Globus pallidus (tissue), 1 donor: ENCODE results near the gene OGFR.

Experiments used
- DNase-seq: peaks from one replicate; pipeline ENCODE4 v3.0.0-alpha.2; 2015; ENCODE audit warnings: low spot score

Gene OGFR

DNA sequence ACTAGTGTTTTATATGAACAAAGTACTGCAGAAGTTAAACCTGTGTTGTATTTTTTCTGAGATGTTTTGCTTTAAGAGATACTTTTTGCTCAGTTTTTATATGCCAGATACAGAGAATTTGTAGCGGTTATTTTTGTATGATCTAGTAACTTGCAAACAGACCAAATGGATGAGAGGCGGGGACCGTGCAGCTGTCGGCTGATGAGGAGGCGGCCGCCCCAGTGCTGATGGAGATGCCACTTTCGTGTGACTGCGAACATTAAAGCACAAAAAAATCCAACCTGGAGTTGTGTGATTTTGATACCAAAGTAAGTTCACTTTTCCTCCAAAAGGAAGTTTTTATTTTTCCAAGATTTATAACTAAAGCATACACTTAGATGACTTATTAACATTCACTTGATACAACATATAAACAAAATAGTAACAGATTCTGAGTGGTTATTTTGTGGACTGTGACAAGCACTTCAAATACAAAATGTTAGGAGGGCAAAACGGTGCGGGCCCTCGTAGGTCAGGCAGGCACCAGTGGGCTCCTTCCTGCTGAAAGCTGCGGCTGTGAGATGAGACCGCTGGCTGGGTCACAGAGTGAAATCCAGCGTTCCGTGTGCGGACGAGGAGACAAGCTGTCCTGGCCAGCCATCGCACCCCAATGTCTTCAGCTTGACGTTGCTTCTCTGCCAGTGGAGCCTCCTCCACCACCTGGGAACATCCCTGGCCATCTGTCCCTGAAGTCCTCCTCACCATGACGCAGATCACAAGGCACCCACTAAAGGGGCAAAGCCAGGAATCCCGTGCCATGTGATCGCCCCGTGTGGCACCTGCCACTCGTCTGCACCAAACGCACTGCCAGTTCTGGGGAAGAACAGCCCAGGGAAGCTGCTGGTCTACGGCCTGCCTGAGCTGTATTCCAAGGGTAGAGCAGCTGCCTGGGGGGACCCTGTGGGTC, 4.0 kb upstream of the OGFR start:
- DNase-seq: no peak

DNA sequence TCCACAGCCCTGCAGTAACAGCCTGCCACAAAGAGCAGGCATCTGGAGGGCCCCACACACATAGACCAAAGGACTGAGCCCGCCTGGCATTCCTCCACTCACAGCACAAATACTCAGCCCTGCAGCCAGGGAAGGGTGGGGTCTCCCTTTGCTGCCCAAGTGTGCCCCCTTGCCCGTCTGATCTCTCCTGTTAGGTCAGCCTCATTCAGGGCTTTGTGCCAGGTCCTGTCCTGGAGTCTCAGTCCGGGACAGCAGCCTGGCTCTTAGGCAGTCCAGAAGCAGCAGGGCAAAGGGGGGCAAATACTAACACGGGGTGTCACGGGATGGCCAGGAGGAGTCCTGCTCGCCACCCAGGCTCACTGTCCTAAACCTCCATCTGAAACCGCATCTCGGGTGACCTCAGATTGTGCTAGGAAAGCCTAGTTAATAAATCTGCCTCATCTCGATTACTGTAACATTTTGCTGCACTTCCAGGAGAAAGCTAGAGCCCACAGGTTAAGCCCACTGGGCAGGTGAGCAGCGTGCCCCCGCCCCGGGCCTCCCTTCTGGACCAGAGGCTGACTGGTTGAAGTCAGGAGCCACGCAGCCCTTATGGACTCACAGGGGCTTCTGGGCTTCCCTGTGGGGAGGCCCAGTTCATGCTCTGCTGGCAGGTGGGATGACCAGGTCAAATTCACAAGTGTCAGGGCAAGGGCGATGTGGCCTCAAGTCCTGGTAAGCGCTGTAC, 3.2 kb upstream of the OGFR start:
- DNase-seq: no peak

DNA sequence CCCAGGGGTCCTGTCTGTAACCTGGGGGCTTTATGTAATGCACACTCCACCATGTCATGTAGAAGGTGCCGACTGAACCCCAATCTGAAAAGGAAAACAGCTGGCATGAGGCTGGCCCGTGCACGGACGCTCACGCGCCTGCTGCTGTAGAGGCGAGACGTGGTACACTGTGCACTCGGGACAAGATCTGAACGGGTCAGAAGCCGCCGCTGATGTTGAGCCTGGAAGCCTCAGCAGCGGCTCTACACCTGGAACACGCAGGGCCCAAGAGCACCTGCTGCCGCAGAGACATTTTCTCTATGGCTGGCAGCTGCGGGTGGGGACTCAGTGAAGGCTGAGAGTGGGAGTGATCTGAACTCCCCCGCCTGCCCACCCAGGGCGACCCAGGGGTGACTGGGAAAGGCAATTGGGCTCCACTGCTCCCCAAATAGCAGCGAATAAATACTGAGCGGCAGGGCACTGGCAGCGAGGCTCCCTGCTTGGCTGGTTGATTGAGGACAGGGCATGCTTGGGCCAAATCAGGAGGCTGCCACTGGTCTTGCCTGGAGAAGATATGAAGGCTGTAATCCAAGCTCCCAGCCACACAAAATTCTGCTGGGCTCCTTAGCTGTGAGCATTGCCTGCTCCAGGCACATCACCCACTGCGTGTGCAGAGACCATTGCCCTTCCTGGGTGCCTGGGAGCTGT, 2.5 kb upstream of the OGFR start:
- DNase-seq: no peak

DNA sequence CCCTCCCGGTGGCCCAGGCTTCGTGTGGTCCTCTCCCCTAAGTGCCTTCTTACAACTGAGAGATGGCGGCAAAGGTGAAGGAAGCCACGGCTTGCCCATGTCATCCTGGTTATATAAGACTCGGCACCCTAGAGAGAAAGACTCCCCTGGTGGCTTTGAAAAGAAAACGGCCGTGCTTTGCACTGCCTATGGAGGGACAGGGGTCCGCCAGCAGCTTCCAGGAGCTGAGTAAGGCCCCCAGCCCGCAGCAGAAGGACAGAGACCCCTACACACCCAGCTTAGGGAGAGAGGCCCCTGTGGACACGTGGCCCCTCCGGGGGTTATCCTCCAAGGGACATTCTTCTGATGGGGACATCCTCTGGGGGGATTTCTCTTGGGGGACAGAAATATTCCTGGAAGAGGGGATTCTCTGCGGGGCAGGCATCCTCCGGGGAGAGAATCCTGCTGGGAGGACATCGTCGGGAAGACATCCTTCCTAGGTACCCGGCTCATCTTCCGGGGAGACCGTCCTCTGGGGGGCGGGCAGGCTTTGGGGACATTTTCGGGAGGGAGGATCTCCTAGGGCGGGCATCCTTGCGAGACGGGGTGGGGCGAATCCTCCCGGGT, 511 bp upstream of the OGFR start:
- no peak for DNase-seq

DNA sequence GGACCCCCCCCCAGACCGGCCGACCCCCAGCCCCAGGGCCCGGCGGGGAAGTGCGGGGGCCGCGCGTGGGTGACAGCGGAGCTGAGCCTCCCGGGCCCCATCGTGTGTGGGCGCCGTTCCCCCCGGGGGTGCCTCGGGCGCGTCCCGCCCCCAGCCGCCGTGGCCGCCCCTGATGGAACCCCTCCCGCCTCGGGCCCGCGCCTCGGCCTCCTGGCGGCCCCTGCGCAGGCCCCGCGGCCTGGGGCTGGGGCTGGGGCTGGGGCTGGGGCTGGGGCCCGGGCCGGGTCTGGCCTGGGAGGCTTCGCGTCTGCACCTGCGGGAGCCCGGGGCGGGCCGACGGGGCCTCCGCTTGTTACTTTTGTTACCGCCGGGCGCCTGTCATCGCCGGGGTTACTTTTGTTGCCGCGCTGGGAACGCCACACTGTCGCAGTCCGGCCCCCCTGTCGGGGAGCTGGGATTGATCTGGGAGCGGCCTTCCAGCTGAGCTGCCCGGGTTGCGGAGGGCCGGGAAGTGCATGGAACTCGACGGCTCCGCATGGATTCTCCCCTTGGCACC, 598 bp downstream of the OGFR start:
- no peak for DNase-seq

DNA sequence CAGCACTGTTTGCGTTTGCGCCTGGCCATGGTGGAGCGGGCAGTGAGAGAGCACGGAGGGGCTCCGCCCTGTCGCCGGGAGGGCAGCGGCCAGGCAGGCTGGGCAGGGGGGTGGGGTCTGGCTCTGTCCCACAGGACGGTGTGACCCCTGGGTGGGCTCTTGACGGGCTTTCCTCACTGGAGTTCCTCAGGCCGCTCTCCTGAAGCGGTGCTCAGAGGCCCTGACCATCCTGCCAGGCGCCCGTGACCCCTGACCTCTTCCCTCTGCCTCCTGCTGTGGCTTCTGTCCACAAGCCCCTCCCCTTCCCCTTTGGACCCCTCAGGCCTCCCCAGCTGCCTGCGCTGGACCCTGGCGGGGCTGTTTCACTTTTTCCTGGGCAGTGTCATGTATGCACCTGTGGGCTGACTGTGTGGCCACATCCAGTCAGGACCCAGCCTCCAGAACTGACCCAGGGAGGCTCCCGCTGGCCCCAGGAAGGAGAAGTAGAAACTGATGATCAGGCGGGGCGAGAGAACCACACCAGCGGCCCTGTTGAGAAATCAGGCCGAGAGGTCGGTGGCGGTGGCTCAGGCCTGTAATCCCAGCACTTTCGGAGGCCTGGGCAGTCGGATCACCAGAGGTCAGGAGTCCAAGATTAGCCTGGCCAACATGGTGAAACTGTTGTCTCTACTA, 1.2 kb downstream of the OGFR start:
- DNase-seq: no peak

DNA sequence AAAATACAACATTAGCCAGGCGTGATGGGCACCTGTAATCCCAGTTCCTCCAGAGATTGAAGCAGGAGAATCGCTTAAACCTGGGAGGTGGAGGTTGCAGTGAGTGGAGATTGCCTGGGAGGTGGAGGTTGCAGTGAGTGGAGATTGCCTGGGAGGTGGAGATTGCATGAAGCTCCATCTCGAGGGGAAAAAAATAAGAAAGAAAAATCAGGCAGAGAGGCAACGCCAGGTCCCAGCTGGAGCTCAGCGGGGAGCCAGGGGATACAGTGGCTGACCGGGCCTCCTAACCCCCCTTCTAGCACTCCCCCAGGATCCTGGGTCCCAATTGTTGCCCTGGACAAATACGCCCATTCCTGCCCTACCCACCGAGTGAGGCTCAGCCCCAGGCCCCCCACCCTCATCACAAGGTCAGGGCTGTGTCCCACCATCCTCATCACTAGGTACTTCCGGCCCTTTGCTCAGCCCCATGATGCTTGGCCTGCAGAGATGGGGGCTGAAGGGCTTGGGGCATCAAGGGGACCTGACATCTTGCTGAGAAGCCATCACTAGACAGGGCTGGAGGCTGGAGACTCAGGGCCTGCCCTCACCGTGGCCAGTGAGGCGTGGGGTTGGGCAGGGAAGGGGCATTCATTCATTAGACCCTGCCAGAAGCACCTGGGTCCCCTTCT, 1.9 kb downstream of the OGFR start:
- no peak for DNase-seq

DNA sequence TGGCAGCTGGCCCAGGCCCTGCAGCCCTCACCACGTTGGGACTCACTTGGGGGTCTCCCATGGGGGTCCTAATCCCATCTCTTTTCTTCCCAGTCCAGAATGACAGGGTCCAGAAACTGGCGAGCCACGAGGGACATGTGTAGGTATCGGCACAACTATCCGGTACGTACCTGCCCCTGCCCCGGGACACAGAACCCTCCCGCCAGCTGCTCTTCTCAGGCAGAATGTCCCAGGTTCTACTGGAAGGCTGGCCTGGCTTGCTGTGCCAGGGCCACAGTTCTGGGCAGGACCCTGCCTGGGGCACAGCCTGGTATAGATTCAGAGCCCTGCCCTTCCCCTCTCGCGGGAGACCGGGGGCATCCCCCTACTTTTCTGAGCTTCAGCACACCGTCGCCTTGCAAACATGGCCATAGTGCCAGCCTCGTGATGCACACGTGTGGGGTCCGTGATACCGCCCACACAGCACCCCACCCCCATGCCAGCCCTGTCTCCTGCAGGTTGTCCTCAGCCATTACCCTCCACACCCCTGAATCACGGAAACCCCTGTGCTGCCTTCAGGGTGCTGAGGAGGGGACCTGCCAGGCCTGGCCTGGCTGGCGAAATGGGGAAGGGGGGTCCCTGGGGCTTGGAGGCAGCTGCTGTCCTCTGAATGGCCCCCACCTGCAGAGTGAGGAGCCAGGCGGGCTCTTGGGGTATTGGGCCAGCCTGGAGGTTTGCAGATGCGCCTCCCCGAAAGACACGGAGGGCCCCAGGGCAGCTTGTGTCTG, 3.0 kb downstream of the OGFR start:
- no peak for DNase-seq

DNA sequence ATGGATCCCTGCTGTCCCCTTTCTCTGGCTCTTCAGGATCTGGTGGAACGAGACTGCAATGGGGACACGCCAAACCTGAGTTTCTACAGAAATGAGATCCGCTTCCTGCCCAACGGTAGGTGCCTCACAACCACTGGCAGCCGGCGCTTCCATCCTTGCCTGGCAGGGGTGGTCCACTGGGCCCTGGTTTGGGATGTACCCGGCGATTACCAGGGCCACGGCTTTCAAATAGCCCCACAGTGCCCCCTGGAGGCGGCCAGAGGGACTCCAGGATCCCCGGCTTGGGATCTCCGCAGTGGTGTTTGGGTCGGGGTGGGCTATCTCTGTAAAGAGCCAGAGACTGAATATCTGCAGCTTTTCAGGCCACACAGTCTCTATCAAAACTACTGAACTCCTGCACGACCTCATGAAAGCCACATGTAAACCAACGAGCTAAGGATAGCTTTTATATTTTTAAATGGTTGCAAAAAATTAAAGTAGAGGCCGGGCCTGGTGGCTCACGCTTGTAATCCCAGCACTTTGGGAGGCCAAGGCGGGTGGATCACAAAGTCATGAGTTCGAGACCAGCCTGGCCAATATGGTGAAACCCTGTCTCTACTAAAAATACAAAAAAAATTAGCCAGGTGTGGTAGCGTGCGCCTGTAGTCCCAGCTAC, 3.7 kb downstream of the OGFR start:
- peak; percentile 58 for DNase-seq

DNA sequence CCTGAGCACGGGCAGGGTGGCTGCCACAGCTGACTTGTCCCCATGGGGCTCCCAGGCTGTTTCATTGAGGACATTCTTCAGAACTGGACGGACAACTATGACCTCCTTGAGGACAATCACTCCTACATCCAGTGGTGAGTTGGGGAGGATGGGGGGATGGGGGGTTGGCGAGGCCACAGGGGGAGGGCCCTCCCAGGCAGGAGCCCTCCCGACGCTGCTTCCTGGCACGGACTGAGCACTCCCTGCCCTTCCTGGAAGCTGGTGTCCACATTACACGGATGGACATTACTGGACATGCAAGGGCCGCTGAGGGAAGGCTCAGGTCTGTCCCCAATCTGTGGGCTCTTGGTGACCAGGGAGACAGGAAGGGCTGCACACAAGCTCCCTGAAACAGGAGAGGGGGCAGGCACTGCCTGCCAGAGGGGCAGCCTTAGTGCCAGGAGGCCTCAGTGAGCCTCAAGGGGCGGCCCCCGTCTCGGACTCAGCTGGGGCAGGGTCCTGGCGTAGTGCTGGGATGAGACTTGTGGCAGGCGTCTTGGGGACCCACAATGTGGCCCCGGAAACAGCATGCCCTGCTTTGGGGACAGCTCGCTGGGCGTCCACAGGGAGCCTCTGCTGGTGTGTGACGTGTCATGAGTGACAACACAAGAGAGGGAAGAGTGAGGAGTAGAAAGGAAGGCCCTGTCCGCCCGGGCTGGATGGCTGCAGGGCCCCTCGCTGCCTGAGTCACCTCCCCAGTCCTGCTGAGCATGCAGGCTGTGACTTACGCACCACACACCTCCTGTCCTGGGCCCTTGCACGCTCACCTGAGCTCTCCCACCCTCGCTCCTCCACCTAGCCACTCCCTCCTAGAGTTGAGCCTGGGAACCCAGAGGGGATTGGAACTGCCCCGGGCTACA, 5.1 kb downstream of the OGFR start:
- DNase-seq: no peak

DNA sequence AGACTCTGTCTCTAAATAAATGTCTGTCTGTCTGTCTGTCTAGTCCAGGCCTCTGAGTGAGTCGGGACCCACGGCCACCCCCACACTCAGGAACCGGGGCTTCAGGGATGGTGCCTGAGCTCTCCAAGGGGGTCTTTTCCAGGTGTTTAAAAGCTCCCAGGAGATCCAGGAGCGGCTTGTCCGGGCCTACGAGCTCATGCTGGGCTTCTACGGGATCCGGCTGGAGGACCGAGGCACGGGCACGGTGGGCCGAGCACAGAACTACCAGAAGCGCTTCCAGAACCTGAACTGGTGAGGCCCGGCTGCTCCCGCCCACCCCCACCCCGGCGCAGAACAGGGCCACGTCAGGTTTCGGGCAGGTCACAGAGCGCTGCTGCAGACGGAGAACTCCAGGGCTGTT, 6.7 kb downstream of the OGFR start:
- no peak for DNase-seq

DNA sequence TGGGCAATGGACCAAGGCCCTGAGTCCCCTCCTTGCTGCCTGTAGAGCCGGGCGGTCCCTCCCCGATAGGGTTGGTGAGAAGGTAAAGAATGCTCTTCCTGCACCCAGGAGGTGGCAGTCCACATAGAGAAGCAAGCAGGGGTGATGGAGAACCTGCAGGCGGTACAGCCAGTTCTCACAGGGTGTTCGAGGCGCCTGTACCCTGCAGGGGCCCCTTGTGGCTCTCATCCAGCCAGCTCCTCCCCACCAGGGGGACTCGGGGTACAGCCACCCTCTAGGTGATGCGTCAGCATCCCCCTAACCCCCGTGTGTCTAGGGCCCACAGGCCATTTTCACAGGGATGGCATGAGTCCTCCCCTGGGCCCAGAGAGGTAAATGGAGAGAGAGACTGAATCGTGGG, 7.1 kb downstream of the OGFR start:
- DNase-seq: no peak

DNA sequence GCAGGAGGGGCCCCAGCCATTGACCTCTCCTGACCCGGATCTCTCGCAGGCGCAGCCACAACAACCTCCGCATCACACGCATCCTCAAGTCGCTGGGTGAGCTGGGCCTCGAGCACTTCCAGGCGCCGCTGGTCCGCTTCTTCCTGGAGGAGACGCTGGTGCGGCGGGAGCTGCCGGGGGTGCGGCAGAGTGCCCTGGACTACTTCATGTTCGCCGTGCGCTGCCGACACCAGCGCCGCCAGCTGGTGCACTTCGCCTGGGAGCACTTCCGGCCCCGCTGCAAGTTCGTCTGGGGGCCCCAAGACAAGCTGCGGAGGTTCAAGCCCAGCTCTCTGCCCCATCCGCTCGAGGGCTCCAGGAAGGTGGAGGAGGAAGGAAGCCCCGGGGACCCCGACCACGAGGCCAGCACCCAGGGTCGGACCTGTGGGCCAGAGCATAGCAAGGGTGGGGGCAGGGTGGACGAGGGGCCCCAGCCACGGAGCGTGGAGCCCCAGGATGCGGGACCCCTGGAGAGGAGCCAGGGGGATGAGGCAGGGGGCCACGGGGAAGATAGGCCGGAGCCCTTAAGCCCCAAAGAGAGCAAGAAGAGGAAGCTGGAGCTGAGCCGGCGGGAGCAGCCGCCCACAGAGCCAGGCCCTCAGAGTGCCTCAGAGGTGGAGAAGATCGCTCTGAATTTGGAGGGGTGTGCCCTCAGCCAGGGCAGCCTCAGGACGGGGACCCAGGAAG, 7.7 kb downstream of the OGFR start:
- DNase-seq: no peak

DNA sequence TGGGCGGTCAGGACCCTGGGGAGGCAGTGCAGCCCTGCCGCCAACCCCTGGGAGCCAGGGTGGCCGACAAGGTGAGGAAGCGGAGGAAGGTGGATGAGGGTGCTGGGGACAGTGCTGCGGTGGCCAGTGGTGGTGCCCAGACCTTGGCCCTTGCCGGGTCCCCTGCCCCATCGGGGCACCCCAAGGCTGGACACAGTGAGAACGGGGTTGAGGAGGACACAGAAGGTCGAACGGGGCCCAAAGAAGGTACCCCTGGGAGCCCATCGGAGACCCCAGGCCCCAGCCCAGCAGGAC, 8.2 kb downstream of the OGFR start:
- DNase-seq: no peak

DNA sequence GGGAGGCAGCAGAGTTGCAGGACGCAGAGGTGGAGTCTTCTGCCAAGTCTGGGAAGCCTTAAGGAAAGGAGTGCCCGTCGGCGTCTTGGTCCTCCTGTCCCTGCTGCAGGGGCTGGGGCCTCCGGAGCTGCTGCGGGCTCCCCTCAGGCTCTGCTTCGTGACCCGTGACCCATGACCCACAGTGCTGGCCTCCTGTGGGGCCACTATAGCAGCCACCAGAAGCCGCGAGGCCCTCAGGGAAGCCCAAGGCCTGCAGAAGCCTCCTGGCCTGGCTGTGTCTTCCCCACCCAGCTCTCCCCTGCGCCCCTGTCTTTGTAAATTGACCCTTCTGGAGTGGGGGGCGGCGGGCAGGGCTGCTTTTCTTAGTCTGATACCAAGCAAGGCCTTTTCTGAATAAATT, 9.0 kb downstream of the OGFR start:
- no peak for DNase-seq

DNA sequence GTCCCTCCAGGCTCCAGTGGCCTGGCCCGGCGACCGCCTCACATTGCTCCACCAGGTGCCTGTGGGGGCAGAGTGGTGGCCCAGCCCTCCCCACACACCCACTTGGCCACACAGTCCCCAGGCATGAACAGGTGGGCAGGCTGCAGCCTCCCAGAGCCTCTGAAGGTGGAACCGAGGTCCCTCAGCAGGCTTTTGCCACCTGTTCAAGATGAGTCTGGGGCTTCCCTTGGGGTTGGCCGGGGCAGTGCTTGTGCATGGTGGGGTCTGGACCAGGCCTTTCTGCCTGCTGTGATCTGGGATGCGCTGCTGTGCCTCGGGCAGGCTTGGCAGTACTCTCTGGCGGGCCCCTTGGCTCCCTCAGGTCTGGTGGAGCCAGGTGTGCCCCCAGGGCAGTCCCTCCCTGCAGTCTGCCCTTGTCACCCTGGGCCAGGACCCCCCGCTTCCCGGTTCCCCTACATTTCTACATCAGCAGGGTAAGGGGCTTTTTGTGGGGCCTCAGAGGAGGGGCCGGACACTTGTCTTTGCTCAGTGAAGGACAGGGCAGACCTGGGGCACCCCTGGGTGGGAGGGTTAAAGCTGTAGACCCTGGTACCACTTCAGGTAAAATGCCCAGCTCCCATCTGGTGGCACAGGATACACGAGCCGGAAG, 9.5 kb downstream of the OGFR start:
- DNase-seq: no peak

DNA sequence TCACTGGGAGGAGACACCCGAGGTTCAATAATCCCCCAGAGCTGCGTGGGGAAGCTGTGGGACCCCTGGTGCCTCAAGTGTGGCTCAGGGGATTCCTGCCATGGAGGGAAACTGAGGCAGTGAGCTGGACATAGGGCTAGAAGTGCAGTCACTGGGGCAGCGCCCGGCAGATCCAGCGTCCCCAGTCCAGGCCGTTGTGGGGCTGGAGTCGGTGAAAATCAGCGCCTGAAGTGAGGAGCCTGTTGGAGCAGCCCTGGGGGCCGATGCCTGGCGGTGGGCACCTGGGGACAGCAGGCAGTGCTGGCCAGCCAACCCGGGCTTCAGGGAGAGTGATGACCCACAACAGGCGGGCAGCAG, 10.1 kb downstream of the OGFR start:
- no peak for DNase-seq
